ENCODE data around the gene OTULINL. TPM values are rescaled to one million over a fixed set of nuclear protein-coding genes. Genes with fewer than 3 reads are reported as not detected.

Gene OTULINL
- total RNA-seq, 1 donor: 1.6 TPM

DNA sequence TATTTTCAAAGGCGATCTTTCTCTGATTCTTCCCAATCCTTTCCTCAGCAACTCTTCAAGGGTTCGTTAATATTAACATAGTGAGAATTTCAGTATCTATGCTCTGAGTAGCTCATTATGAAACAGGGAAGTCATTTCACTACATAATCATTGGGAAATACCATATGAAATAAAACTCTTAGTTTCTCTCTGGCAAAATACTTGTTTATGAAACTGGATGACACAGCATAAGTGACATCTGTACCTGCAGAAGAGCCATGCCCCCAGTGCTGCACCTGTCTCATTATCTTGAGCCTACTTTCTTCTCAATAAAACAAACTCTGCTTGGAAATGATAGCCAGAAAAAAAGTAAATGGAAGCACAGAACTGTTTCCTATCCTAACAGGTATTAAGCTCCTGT, 49.1 kb downstream of the OTULINL start:
- no peak overlapping the region for H3K4me3 ChIP-seq (ENCODE audit: low read depth, low read length)
- DNase-seq (ENCODE audit: low read depth): no peak
- TF ChIP-seq, protein P1, sequence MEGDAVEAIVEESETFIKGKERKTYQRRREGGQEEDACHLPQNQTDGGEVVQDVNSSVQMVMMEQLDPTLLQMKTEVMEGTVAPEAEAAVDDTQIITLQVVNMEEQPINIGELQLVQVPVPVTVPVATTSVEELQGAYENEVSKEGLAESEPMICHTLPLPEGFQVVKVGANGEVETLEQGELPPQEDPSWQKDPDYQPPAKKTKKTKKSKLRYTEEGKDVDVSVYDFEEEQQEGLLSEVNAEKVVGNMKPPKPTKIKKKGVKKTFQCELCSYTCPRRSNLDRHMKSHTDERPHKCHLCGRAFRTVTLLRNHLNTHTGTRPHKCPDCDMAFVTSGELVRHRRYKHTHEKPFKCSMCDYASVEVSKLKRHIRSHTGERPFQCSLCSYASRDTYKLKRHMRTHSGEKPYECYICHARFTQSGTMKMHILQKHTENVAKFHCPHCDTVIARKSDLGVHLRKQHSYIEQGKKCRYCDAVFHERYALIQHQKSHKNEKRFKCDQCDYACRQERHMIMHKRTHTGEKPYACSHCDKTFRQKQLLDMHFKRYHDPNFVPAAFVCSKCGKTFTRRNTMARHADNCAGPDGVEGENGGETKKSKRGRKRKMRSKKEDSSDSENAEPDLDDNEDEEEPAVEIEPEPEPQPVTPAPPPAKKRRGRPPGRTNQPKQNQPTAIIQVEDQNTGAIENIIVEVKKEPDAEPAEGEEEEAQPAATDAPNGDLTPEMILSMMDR (IDR thresholded peaks at IDR 0.05; ENCODE audit: insufficient read depth, low read length): no peak

DNA sequence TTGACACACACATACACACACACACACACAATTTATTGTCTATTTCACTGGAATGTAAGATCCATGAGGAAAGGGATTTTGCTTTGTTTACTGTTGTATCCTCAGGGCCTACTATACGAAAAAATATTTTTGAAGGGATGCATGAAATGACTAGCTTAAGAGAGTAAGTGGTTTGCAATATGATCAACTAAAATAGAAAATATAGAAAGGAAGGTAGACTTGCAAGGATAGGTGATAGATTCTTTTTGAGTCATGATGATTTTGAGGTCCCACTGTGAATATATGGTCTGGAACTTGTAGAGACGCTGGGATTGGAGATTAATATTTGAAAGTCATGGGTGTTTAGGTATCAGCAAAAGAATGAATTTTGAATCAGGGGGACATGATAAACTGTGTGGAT, 54.1 kb downstream of the OTULINL start:
- H3K4me3 ChIP-seq (ENCODE audit: low read depth, low read length): no peak overlapping the region
- no peak for DNase-seq (ENCODE audit: low read depth)
- TF ChIP-seq, protein P1 (IDR thresholded peaks at IDR 0.05; ENCODE audit: insufficient read depth, low read length): no peak

DNA sequence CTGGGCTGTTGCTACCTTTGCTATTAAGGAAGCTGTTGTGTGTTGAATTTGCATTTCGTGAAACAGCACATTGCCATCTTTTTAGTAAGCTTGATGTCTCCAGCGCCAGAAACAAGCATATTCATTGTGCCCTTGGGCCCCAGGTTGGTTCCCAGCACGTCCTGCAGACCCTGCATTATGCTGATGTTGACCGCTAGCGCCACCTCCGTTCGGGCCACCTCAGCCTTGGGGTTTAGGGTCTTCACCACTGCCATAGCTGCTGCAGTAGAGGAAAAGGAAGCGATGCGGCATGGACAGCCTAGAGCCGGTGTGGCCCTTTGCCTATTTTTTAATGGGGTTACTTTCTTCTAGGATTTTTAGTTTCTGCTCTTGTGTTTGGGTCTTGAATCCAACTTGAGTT, 59.2 kb downstream of the OTULINL start:
- TF ChIP-seq, protein P1 (IDR thresholded peaks at IDR 0.05; ENCODE audit: insufficient read depth, low read length): no peak
- no peak for DNase-seq (ENCODE audit: low read depth)

GRCh38 chr5:14644623-14645237, 63.1 kb downstream of the OTULINL start:
- TF ChIP-seq, protein P1 (IDR thresholded peaks at IDR 0.05; ENCODE audit: insufficient read depth, low read length): no peak
- H3K4me3 ChIP-seq (ENCODE audit: low read depth, low read length): no peak overlapping the region
- no peak for DNase-seq (ENCODE audit: low read depth)

More for the DNA sequence above, 59.2 kb downstream of the OTULINL start:
- H3K4me3 ChIP-seq (ENCODE audit: low read depth, low read length): no peak overlapping the region

GRCh38 chr5:14650052-14650451, 68.5 kb downstream of the OTULINL start:
- H3K4me3 ChIP-seq (ENCODE audit: low read depth, low read length): no peak overlapping the region

GRCh38 chr5:14655146-14655741, 73.7 kb downstream of the OTULINL start:
- DNase-seq (ENCODE audit: low read depth): no peak
- H3K4me3 ChIP-seq (ENCODE audit: low read depth, low read length): no peak overlapping the region
- TF ChIP-seq, protein P1 (IDR thresholded peaks at IDR 0.05; ENCODE audit: insufficient read depth, low read length): no peak

More at GRCh38 chr5:14650052-14650451, 68.5 kb downstream of the OTULINL start:
- DNase-seq (ENCODE audit: low read depth): no peak
- TF ChIP-seq, protein P1 (IDR thresholded peaks at IDR 0.05; ENCODE audit: insufficient read depth, low read length): no peak

All from fibroblast of the aortic adventitia (primary cell).